Sigmoid colon (tissue), 7 donors: ENCODE data around the gene METTL8. TPM values are rescaled to one million over a fixed set of nuclear protein-coding genes. Genes with fewer than 3 reads are reported as not detected.

Experiments
- DNase-seq: peaks from one replicate; pipeline ENCODE4 v3.0.0-alpha.2; 2019
- H3K27ac ChIP-seq, 4 donors: fragments of 200-600 bp; sonication (generic); one replicate each; pipeline ENCODE4 v1.5.1; 2016 to 2019; ENCODE audit warnings: mild to moderate bottlenecking in 1 of 4
- H3K27me3 ChIP-seq, 3 donors: fragments of 200-600 bp; sonication (generic); one replicate each; pipeline ENCODE4 v1.5.1; 2019; ENCODE audit warnings: mild to moderate bottlenecking in 1 of 3
- H3K36me3 ChIP-seq, 4 donors: fragments of 200-600 bp; sonication (generic); one replicate each; pipeline ENCODE4 v1.5.1; 2016 to 2019
- H3K4me1 ChIP-seq, 4 donors: fragments of 200-600 bp; sonication (generic); one replicate each; pipeline ENCODE4 v1.5.1; 2017 to 2019
- H3K4me3 ChIP-seq, 4 donors: fragments of 200-600 bp; sonication (generic); one replicate each; pipeline ENCODE4 v1.5.1; 2017 to 2019; ENCODE audit warnings: mild to moderate bottlenecking in 2 of 4, moderate library complexity in 1 of 4
- H3K9me3 ChIP-seq, 4 donors: fragments of 200-600 bp in 3 of 4; sonication (generic) in 3 of 4; one replicate each; pipeline versions ENCODE4 v1.5.1 to v1.6.1; 2013 to 2019
- EP300 ChIP-seq, 4 donors: sonication (generic); formaldehyde crosslinking; IDR thresholded peaks; one replicate each; pipeline ENCODE4 v1.6.1; 2017; ENCODE audit warnings: antibody characterized with exemption in 4 of 4
- POLR2A ChIP-seq, 2 donors: fragments of 450-650 bp; IDR thresholded peaks; one replicate each; pipeline ENCODE4 v1.6.1; 2016; ENCODE audit warnings: antibody characterized with exemption in 2 of 2, mild to moderate bottlenecking in 2 of 2, moderate library complexity in 2 of 2
- POLR2AphosphoS5 ChIP-seq, 4 donors: sonication (generic); formaldehyde crosslinking; IDR thresholded peaks; one replicate each; pipeline ENCODE4 v1.6.1; 2017; ENCODE audit warnings: antibody characterized with exemption in 4 of 4
- WGBS, 2 donors: extraction: QIAGEN DNeasy Blood & Tissue Kit; methylation state at CpG; one replicate each; pipeline ENCODE4 v1.1.7; 2013; 5-methylcytosine and 5-hydroxymethylcytosine counted together
- intact Hi-C: fragments of 100-400 bp; cut with DNase I; formaldehyde crosslinking; loops from one replicate; pipeline ENCODE4 v1.15.1; 2023
- polyA plus RNA-seq, 3 donors: library from polyadenylated mRNA; stranded (reverse); fragments of 200-250 nt; gene quantifications; one replicate each; pipeline ENCODE4 v1.2.3, GENCODE V29; 2013
- total RNA-seq, 4 donors: library from RNA; depleted of rRNA; stranded (reverse); fragments of >200 nt; gene quantifications; one replicate each; pipeline ENCODE4 v1.1.0, GENCODE V29; 2016
- TF ChIP-seq, protein P1 (sequence below), 4 experiments: fragments of 450-650 bp in 3 of 4; fragments of 200-600 bp in 1 of 4; IDR thresholded peaks; one replicate each; pipeline ENCODE4 v1.5.1; 2016 to 2019; ENCODE audit warnings: antibody characterized with exemption in 4 of 4, mild to moderate bottlenecking in 3 of 4, moderate library complexity in 2 of 4
- donor health status: healthy with polysubstance abuse.
- donor health status: Bipolar disorder and iron deficiency.
- donor health status: healthy.

METTL8 gene
- total and polyA plus RNA-seq, 7 donors: 3.0 to 42.7 (median 30.1) TPM

DNA sequence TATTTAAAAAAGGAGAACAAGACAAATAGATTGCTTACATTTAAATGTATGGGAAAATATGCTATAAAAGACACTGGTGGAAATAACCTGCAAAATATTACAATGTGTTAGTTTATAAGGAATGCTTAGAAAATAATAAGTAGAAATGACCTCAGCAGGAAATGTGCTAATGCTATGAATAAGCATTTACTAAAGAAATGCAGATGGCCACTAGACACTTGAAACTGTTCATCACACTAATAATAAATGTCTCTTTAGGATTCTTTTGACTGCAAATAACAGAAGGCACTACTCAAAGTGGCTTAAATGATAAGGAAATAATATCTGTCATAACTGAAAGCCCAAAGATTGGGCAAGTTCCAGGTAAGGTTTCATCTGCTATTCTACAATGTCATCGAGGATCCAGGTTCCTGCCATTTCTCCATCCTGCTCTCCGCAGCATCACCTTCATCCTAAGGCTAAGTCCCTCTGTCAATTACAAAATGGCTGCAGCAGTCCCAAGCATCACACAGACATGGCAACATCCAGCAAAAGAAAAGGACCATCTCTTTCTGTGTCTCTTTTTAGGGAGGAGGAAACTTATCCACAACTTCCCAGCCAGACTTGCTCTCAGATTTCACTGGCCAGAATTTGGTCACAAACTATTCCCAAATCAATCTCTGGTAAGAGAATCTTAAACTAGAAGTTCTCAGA, 21.9 kb downstream of the METTL8 start:
- peak overlapping the region in 2 of 4 donors; percentile 1 to 35 for H3K27ac ChIP-seq

DNA sequence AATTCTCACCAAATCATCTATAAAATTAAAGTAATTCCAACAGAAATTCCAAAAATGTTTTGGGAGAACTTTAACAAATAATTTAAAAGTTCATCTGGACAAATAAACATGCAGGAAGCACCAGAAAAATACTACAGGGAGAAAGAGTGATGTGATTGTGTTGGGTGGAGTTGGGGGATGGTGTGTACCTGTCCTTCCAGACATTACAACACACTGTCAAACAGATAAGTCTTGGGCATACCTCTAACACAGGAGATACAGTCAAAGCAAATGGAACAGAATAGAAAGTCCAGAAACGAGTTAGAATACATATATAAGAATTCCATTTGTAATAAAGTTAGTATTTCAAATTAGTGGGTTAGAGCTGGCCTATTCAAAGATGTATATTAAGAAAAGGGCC, 22.6 kb downstream of the METTL8 start:
- no peaks in the 10 kb centered on the region for H3K9me3 ChIP-seq
- H3K36me3 ChIP-seq: no peaks in the 10 kb centered on the region
- WGBS, 2 donors: 68 to 71% methylated on average over 1 of the region's 1 CpG
- no peak for DNase-seq
- intact Hi-C loops: no loop called here
- H3K27ac ChIP-seq: peak overlapping the region in 2 of 4 donors; percentile 1 to 65
- peaks cover 0 to 50% (median 25%) of the 10 kb centered on the region in 4 donors for H3K4me1 ChIP-seq
- H3K4me3 ChIP-seq: no peak overlapping the region
- no peaks in the 10 kb centered on the region for H3K27me3 ChIP-seq
- TF ChIP-seq, protein P1, sequence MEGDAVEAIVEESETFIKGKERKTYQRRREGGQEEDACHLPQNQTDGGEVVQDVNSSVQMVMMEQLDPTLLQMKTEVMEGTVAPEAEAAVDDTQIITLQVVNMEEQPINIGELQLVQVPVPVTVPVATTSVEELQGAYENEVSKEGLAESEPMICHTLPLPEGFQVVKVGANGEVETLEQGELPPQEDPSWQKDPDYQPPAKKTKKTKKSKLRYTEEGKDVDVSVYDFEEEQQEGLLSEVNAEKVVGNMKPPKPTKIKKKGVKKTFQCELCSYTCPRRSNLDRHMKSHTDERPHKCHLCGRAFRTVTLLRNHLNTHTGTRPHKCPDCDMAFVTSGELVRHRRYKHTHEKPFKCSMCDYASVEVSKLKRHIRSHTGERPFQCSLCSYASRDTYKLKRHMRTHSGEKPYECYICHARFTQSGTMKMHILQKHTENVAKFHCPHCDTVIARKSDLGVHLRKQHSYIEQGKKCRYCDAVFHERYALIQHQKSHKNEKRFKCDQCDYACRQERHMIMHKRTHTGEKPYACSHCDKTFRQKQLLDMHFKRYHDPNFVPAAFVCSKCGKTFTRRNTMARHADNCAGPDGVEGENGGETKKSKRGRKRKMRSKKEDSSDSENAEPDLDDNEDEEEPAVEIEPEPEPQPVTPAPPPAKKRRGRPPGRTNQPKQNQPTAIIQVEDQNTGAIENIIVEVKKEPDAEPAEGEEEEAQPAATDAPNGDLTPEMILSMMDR (IDR thresholded peaks at IDR 0.05): no peak
- no peak for TF ChIP-seq EP300 (IDR thresholded peaks at IDR 0.05)
- no peak for TF ChIP-seq POLR2AphosphoS5 (IDR thresholded peaks at IDR 0.05)
- TF ChIP-seq POLR2A (IDR thresholded peaks at IDR 0.05): no peak

More for the DNA sequence above, 21.9 kb downstream of the METTL8 start:
- Histone ChIP-seq H3K27me3 (no peaks in the 10 kb centered on the region), H3K36me3 (no peaks in the 10 kb centered on the region), H3K9me3 (no peaks in the 10 kb centered on the region), H3K4me3 (no peak overlapping the region), H3K4me1 (peaks cover 0 to 50% (median 25%) of the 10 kb centered on the region in 4 donors)
- WGBS, 2 donors: 96 to 97% methylated on average over 2 of the region's 2 CpGs
- intact Hi-C loops: no loop called here
- no peak for DNase-seq
- no peak for TF ChIP-seq POLR2AphosphoS5 (IDR thresholded peaks at IDR 0.05)
- TF ChIP-seq, protein P1 (IDR thresholded peaks at IDR 0.05): no peak
- no peak for TF ChIP-seq EP300 (IDR thresholded peaks at IDR 0.05)
- no peak for TF ChIP-seq POLR2A (IDR thresholded peaks at IDR 0.05)

DNA sequence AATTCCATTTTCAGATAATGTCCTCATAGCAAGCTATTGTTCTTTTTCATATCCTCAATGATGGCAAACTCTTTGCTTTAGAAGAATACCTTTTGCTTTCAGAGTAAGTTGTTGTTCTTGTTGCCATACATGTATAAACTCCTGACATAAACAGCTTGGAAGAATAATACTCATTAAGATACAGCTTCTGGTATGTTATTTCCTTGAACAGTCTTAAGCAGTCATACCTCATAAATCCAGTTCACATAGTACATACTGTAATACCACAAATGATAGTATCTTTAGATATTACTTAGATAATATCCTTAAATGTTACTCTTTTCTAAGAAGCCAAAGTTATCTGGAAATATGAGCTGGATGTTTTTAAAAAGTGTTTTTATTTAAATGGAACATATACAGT, 23.2 kb downstream of the METTL8 start:
- intact Hi-C loops: no loop called here
- no peaks in the 10 kb centered on the region for H3K9me3 ChIP-seq
- peaks cover 0 to 47% (median 21%) of the 10 kb centered on the region in 4 donors for H3K4me1 ChIP-seq
- no peaks in the 10 kb centered on the region for H3K36me3 ChIP-seq
- peak overlapping the region in 2 of 4 donors; percentile 55 to 65 for H3K27ac ChIP-seq
- DNase-seq: no peak
- H3K4me3 ChIP-seq: no peak overlapping the region
- TF ChIP-seq, protein P1 (IDR thresholded peaks at IDR 0.05): no peak
- TF ChIP-seq POLR2AphosphoS5 (IDR thresholded peaks at IDR 0.05): no peak
- TF ChIP-seq EP300 (IDR thresholded peaks at IDR 0.05): no peak
- no peak for TF ChIP-seq POLR2A (IDR thresholded peaks at IDR 0.05)
- H3K27me3 ChIP-seq: no peaks in the 10 kb centered on the region

DNA sequence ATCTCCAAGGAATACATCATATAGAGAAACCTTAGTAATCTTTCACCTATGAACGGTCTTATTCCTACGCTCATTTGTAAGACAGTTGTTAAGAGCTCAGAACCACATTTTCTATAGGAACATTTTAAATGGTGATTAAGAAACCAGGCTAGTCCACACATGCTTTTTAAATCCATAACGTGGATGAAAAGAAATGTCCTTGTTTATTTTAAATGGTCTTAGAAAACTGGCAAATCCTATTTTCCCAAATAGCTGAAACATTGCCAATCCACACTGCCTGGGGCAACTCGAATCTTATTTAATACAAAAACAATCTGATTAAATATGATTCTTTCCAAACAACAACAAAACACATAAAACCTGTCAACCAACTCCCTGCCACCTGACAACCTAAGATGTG, 23.7 kb downstream of the METTL8 start:
- intact Hi-C loops: no loop called here
- no peak for DNase-seq
- no peak overlapping the region for H3K4me3 ChIP-seq
- 84 to 85% methylated on average over 4 of the region's 4 CpGs for WGBS, 2 donors
- no peaks in the 10 kb centered on the region for H3K36me3 ChIP-seq
- H3K9me3 ChIP-seq: no peaks in the 10 kb centered on the region
- TF ChIP-seq POLR2A (IDR thresholded peaks at IDR 0.05) (no peak), POLR2AphosphoS5 (IDR thresholded peaks at IDR 0.05) (no peak), EP300 (IDR thresholded peaks at IDR 0.05) (no peak)
- TF ChIP-seq, protein P1 (IDR thresholded peaks at IDR 0.05): no peak
- H3K4me1 ChIP-seq: peaks cover 0 to 45% (median 20%) of the 10 kb centered on the region in 4 donors
- no peaks in the 10 kb centered on the region for H3K27me3 ChIP-seq
- H3K27ac ChIP-seq: peak overlapping the region in 3 of 4 donors; percentile 10 to 65 (median 55)
